Endothelial cell of umbilical vein (primary cell): ENCODE data around the gene TAF5L. TPM values are rescaled to one million over a fixed set of nuclear protein-coding genes. Genes with fewer than 3 reads are reported as not detected.

ENCODE experiments used
- BruUV-seq: library from RNA; stranded (reverse); fragments of 400-500 nt; replicated peaks from 2 replicates; lab custom pipeline; 2021; lab: Mats Ljungman, UMichigan
- CTCF ChIA-PET: fragments of 300-600, 350-600 bp; sonication (Branson Sonifier 250); formaldehyde crosslinking; loops from one replicate; lab custom pipeline; 2021; ENCODE audit warnings: antibody characterized with exemption, inconsistent platforms; lab: Charles Lee
- POLR2A ChIA-PET: fragments of 300-600, 350-600 bp; sonication (Branson Sonifier 250); formaldehyde crosslinking; loops from one replicate; lab custom pipeline; 2021; ENCODE audit warnings: antibody characterized with exemption, inconsistent platforms; lab: Charles Lee
- DNase-seq: peaks from one replicate; pipeline ENCODE4 v3.0.0-alpha.2; 2011; ENCODE audit warnings: low read depth, low spot score
- FAIRE-seq: peaks from 2 replicates; lab custom pipeline; 2011; peaks lifted over from hg19 to GRCh38; lab: Jason Lieb, UNC
- H2AFZ ChIP-seq: 2 replicates; pipeline ENCODE4 v1.6.0; 2012; ENCODE audit warnings: low read depth, low read length, control low read depth, inconsistent platforms
- H3K27ac ChIP-seq: 2 replicates; pipeline ENCODE4 v1.5.1; 2011; ENCODE audit warnings: low read depth, mild to moderate bottlenecking, control low read depth, low read length, moderate library complexity; ENCODE audit not compliant: insufficient read depth
- H3K27me3 ChIP-seq, 2 experiments: 2 replicates each; pipeline versions ENCODE4 v1.6.0 to v1.6.1; 2011; ENCODE audit warnings: low read length in 2 of 2, mixed read lengths in 1 of 2; ENCODE audit not compliant: control insufficient read depth in 2 of 2, insufficient read depth in 2 of 2
- H3K36me3 ChIP-seq, 2 experiments: 2 replicates in 1 of 2; 3 replicates in 1 of 2; pipeline ENCODE4 v1.5.1; 2011; ENCODE audit warnings: low read length in 2 of 2, mild to moderate bottlenecking in 1 of 2, moderate library complexity in 1 of 2; ENCODE audit not compliant: control insufficient read depth in 2 of 2, insufficient read depth in 2 of 2; ENCODE audit errors: extremely low read depth in 1 of 2
- H3K4me1 ChIP-seq: 3 replicates; pipeline ENCODE4 v1.5.1; 2011; ENCODE audit warnings: mild to moderate bottlenecking, low read length; ENCODE audit not compliant: control insufficient read depth, insufficient read depth; ENCODE audit errors: extremely low read depth
- H3K4me2 ChIP-seq: 2 replicates; pipeline ENCODE4 v1.6.1; 2011; ENCODE audit warnings: low read length, control low read depth, mixed read lengths; ENCODE audit not compliant: insufficient read depth
- H3K4me3 ChIP-seq, 3 experiments: fragments of 200-600 bp in 1 of 3; sonication (generic), shearing (Covaris generic) in 1 of 3; replicated peaks in 1 of 3; 2 replicates each; pipeline ENCODE4 v1.5.1; 2011 to 2016; ENCODE audit warnings: control low read depth in 3 of 3, low read length in 3 of 3, mild to moderate bottlenecking in 2 of 3, inconsistent platforms in 1 of 3, low read depth in 1 of 3, moderate library complexity in 1 of 3; ENCODE audit not compliant: insufficient read depth in 1 of 3
- H3K79me2 ChIP-seq: 2 replicates; pipeline ENCODE4 v1.6.0; 2012; ENCODE audit warnings: low read length, inconsistent platforms; ENCODE audit not compliant: control insufficient read depth, insufficient read depth
- H3K9ac ChIP-seq: replicated peaks from 2 replicates; pipeline ENCODE3; 2011; ENCODE audit warnings: low read length, control low read depth; ENCODE audit not compliant: insufficient read depth; ENCODE audit errors: extremely low read depth
- H3K9me1 ChIP-seq: replicated peaks from 3 replicates; pipeline ENCODE4 v1.6.0; 2011; ENCODE audit warnings: mild to moderate bottlenecking, low read length; ENCODE audit not compliant: control insufficient read depth, insufficient read depth; ENCODE audit errors: extremely low read depth
- H3K9me3 ChIP-seq: replicated peaks from 2 replicates; pipeline ENCODE4 v1.5.1; 2012; ENCODE audit warnings: low read length, inconsistent platforms; ENCODE audit not compliant: control insufficient read depth, insufficient read depth
- H4K20me1 ChIP-seq: replicated peaks from 2 replicates; pipeline ENCODE3; 2011; ENCODE audit warnings: mild to moderate bottlenecking, low read length; ENCODE audit not compliant: control insufficient read depth, insufficient read depth; ENCODE audit errors: extremely low read depth
- CTCF ChIP-seq, 2 donors: IDR thresholded peaks; 1 replicate in 1 of 2; 2 replicates in 1 of 2; pipeline ENCODE4 v1.5.1; 2011; ENCODE audit warnings: low read length in 2 of 2, mild to moderate bottlenecking in 2 of 2, moderate library complexity in 2 of 2, control low read depth in 1 of 2, inconsistent platforms in 1 of 2, low read depth in 1 of 2; ENCODE audit not compliant: insufficient read depth in 1 of 2; ENCODE audit errors: extremely low read depth in 1 of 2
- EZH2 ChIP-seq: IDR thresholded peaks from 2 replicates; pipeline ENCODE4 v1.6.1; 2012; ENCODE audit warnings: borderline replicate concordance, low read depth, mild to moderate bottlenecking, moderate library complexity, low read length, inconsistent platforms; ENCODE audit not compliant: severe bottlenecking
- GATA2 ChIP-seq: IDR thresholded peaks from 2 replicates; pipeline ENCODE4 v1.7.0; 2011; ENCODE audit warnings: low read depth, mild to moderate bottlenecking, moderate library complexity, mixed read lengths, low read length; ENCODE audit not compliant: insufficient read length, insufficient read depth
- JUN ChIP-seq: IDR thresholded peaks from 2 replicates; pipeline ENCODE4 v1.6.1; 2011; ENCODE audit warnings: borderline replicate concordance, low read depth; ENCODE audit not compliant: insufficient read length, insufficient read depth
- MAX ChIP-seq: IDR thresholded peaks from 2 replicates; pipeline ENCODE4 v1.6.1; 2011; ENCODE audit not compliant: insufficient read depth, insufficient read length
- MYC ChIP-seq: IDR thresholded peaks from one replicate; pipeline ENCODE4 v1.6.1; 2011; ENCODE audit warnings: mild to moderate bottlenecking, low read depth, low read length
- POLR2A ChIP-seq: IDR thresholded peaks from 2 replicates; pipeline ENCODE4 v1.6.1; 2012; ENCODE audit warnings: low read depth, mild to moderate bottlenecking, control low read depth, low read length
- POLR2AphosphoS5 ChIP-seq: IDR thresholded peaks from 2 replicates; pipeline ENCODE4 v1.6.1; 2012; ENCODE audit warnings: low read depth, mild to moderate bottlenecking, control low read depth, low read length, moderate library complexity; ENCODE audit not compliant: insufficient read depth
- dilution Hi-C: fragments of 300-500 bp; cut with MboI; formaldehyde crosslinking; loops from one replicate; pipeline ENCODE4 v1.15.0; 2019; ENCODE audit warnings: low sequenced_read_pairs; ENCODE audit not compliant: extremely low pct_ligation_motif_present
- intact Hi-C: fragments of 100-400 bp; cut with micrococcal nuclease; formaldehyde crosslinking; loops from one replicate; pipeline ENCODE4 v1.10.0; 2022
- polyA plus RNA-seq, 4 experiments: library from polyadenylated mRNA; depleted of rRNA in 3 of 4; stranded (reverse) in 3 of 4; unstranded in 1 of 4; fragments of >200 nt; gene quantifications; 2 replicates each; pipeline versions ENCODE4 v1.2.1 to v1.2.3, GENCODE V29; 2011 to 2012; ENCODE audit warnings: missing spikeins in 1 of 4
- total RNA-seq: library from RNA; stranded (reverse); gene quantifications from 2 replicates; pipeline ENCODE4 v1.2.3, GENCODE V29; 2021

TAF5L gene
- total and polyA plus RNA-seq, 2 donors (not counting 3 experiments of a cell fraction or from before 2014, with no cell fraction given) = 21.1 to 24.8 TPM

- ChIA-PET POLR2A (no interaction called here), CTCF (no interaction called here)
- Histone ChIP-seq H4K20me1 (no peaks in the 10 kb centered on the region), H3K9ac (no peak overlapping the region), H3K4me3 (no peak overlapping the region), H3K27ac (no peak overlapping the region), H3K9me3 (no peaks in the 10 kb centered on the region), H3K27me3 (no peaks in the 10 kb centered on the region), H3K4me1 (no peaks in the 10 kb centered on the region), H3K79me2 (peaks cover 12% of the 10 kb centered on the region), H3K36me3 (peaks cover 2 to 3% of the 10 kb centered on the region in 2 experiments), H3K4me2 (no peak overlapping the region), H3K9me1 (no peaks in the 10 kb centered on the region), H2AFZ (no peak overlapping the region)
- DNase-seq (no peak), FAIRE-seq (no peak)
- BruUV-seq = no TSS peak
- intact Hi-C loops (no loop called here), dilution Hi-C loops (no loop called here)
- TF ChIP-seq GATA2 = no peak
- TF ChIP-seq JUN = no peak
- TF ChIP-seq CTCF (IDR thresholded peaks at IDR 0.05; ENCODE audit: extremely low read depth in 1 of 2, insufficient read depth in 1 of 2, low read depth in 1 of 2, low read length in 2 of 2) = no peak
- TF ChIP-seq POLR2A = no peak
- TF ChIP-seq MAX = no peak
Observed at GRCh38 chr1:229603371-229604005, 22.4 kb downstream of the TAF5L start.

GRCh38 chr1:229600229-229600628 is 25.7 kb downstream of the TAF5L start:
- Histone ChIP-seq H4K20me1 (no peaks in the 10 kb centered on the region), H3K4me3 (no peak overlapping the region), H3K27me3 (no peaks in the 10 kb centered on the region), H2AFZ (no peak overlapping the region), H3K27ac (no peak overlapping the region), H3K9ac (no peak overlapping the region), H3K4me2 (no peak overlapping the region), H3K79me2 (peaks cover 22% of the 10 kb centered on the region), H3K9me1 (no peaks in the 10 kb centered on the region), H3K4me1 (no peaks in the 10 kb centered on the region), H3K9me3 (no peaks in the 10 kb centered on the region), H3K36me3 (peaks cover 3 to 5% of the 10 kb centered on the region in 2 experiments)
- POLR2A ChIA-PET = no interaction called here
- TF ChIP-seq MYC (no peak), EZH2 (no peak), CTCF (IDR thresholded peaks at IDR 0.05; ENCODE audit: extremely low read depth in 1 of 2, insufficient read depth in 1 of 2, low read depth in 1 of 2, low read length in 2 of 2) (no peak), MAX (no peak), JUN (no peak), POLR2AphosphoS5 (no peak)
- CTCF ChIA-PET = no interaction called here
- no TSS peak for BruUV-seq
- intact Hi-C loops (no loop called here), dilution Hi-C loops (no loop called here)
- no peak for FAIRE-seq
- no peak for DNase-seq
